SHP77 (cell line): ENCODE measurements around the gene PSIP1.
"Not testable (repeated sequence)": the region's sequence is repeated elsewhere in the genome, so short reads cannot be mapped to it uniquely, and the experiment has no call there.

Experiments used
- DNase-seq, 2 experiments: peaks; one replicate each; lab custom pipeline; 2025; lab: John Stamatoyannopoulos, UW

PSIP1 gene

DNA sequence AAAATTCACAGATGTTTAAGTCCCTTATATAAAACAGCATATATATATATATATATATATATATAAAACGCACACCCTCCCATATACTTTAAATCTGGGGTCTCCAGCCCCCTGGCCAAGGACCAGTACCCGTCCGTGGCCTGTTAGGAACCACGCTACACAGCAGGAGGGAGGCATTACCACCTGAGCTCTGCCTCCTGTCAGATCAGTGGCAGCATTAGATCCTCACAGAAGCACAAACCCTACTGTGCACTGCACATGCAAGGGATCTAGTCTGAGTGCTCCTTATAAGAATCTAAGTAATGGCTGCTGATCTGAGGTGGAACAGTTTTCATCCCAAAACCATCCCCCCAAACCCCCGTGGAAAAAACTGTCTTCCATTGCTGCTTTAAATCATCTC is 9.0 kb downstream of the PSIP1 start:
- DNase-seq = no peak

DNA sequence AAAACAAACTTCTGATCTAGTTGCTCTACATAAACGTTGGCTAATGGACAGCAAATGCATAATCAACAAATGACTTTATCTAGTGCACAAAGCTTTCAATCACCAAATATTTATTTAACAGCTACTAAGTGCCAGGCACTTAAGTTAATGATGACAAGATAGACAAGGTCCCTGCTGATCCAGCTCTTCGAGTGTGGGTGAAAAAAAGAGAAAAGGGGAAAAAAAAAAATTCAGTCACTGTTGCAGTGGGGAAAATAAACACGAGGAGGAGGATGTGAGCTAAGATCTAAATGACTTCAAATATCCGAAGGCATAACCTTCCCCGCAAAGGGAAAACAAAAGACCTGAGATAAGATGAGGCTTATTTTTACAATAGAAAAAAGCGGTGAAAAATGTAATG is 9.6 kb downstream of the PSIP1 start:
- DNase-seq = no peak

DNA sequence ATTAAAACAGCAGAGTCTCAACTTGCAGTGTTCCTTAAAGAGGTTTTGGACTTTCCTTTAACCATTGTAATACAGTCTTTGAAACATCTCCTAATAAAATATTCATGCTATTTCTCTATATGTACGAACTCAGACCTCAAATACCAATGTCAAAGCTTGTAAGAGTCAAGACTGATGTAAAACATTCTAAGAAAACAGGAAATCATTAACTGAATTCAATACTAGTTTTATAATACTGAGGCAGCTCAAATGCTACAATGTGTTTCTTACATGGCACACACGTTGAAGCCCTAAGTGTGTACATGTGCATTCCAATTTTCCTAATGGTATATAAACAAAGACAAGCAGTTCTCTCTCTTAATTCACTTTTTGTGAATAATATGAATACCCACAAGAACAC is 11.6 kb downstream of the PSIP1 start:
- no peak for DNase-seq

DNA sequence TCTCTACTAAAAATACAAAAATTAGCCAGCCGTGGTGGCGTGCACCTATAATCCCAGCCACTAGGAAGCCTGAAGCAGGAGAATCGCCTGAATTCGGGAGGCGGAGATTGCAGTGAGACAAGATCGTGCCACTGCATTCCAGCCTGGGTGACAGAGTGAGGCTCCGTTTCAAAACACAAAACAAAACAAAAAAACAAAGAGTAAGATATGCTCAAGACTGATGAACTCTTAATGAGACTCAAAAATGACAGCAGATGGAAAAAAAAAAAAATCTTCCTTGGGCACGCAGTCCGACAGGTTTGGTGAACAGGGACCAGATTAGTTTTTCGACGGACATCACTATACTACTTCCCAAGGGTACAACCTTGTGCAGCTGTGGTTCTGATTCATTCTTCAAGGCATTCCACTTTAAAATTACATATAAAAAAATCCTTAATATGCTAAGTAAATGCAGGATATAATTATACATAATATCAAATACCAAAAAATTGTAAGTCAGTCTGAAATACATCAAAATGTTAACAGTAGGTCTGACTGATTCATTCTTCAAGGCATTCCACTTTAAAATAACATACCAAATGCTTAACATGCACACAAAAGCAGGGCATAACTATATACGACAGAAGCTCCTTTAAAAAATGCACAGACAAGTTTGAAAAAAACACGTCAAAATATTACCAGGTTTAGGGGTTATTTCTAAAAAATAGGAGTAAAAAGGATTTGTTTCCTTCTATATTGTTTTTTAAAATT is 12.3 kb downstream of the PSIP1 start:
- DNase-seq = no peak

DNA sequence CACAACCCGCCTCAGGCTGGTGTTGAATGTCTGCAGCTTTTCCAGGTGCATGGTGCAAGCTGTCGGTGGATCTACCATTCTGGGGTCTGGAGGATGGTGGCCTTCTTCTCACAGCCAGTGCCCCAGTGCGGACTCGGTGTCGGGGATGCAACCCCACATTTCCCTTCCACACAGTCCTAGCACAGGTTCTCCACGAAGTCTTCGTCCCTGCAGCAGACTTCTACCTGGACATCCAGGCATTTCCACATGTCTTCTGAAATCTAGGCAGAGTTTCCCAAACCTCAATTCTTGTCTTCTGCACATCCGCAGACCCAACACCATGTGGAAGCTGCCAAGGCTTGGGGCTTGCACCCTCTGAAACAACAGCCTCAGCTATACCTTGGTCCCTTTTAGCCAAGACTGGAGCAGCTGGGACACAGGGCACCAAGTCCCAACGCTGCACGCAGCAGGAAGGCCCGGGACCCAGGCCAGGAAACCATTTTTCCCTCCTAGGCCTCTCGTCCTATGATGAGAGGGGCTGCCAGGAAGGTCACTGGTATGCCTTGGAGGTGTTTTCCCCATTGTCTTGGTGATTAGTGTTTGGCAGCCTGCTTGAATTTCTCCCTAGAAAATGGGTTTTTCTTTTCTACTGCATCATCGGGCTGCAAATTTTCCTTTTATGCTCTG is 18.2 kb downstream of the PSIP1 start:
- no peak for DNase-seq

DNA sequence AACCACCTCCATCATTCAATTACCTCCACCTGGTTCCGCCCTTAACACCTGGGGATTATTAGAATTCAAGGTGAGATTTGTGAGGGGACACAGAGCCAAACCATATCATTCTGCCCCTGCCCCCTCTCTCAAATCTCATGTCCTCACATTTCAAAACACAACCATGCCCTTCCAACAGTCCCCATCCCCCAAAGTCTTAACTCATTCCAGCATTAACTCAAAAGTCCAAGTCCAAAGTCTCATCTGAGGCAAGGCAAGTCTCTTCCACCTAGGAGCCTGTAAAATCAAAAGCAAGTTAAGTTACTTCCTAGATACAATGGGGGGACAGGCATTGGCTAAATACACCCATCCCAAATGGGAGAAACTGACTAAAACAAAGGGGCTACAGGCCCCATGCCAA is 18.8 kb downstream of the PSIP1 start:
- DNase-seq = no peak

DNA sequence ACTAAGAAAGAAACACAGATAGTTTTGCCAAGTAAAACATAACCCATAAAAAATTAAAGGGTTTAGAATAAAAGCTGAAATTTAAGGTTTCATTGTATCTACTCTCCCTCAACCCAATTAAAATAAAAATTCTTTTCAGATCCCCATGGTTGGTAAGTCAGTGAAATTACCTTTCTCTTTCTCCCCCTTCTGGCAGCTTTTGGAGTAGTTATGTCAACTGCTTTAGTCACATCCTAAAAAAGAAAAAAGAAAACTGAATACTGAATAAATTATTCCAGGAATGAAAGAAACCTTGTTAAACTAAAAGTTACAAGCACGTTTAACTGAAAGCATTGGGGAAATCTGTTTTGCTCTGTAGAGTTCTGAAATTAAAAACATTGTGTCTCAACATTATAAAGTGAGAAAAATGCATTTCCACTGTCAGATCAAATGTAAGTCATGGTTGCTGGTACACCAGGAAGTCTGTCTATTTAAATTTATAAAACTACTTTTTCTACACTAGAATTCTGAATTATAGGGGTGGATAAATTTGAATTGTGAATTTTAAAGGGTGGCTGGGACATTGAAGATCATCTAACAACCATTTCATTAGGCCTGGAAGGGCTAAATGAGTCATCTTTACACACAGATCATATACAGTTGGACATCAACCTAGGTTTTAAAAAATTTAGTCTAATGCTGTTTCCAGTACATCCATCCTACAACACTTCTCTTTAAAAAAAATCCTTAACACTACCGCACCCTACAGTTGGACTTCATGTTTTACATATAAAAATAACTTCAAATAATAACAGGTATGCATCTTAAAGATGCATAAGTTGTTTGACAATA is 24.7 kb downstream of the PSIP1 start:
- DNase-seq = no peak

DNA sequence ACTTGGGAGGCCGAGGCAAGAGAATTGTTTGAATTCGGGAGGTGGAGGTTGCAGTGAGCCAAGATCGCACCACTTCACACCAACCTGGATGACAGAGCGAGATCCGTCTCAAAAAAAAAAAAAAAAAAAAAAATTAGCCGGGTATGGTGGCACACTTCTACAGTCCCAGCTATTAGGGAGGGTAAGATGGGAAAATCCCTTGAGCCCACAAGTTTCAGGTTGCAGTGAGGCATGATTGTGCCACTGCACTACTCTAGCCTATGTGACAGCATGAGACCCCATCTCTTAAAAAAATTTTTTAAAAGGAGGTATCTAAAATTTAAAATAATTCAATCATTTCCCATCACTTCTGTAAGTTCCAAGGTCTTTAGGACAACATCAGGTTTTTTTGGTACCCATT is 26.0 kb downstream of the PSIP1 start:
- DNase-seq = no peak

DNA sequence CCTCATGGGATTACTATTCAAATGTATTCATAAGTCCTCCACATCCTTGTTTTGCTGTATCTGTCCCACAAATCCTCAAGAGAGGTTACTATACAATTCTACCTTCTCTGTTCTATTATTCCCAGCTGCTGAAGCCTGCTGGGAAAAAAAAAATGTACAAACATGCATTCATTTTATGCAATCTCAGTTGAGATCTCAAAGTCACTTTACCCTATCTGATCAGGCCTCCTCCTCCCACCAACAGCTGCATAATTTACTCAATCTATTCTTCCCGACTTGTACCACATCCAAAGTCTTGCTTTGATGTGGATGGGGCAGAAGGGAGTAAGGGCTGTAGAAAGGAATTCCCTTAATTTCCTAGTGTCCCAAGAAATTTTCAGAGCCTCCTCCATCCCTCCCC is 28.6 kb downstream of the PSIP1 start:
- DNase-seq = no peak

DNA sequence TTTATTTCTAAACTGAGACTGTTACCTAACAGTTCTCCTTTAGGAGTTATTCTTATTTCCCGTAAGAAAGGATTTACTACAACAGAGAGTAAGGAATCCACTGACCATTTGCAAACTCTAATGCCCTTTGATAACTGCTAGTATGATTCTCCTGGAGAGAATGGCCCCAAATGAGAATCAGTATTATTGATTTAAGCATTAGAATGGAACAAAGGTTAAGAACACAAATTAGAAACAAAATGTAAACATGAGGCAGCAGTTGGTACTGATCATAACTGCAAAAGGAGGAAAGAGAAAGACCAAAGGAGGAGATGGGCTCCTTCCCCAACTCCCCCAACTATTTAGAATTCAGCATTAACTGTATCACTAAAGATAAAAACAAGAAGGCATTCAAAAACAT is 30.7 kb downstream of the PSIP1 start:
- DNase-seq = no peak

DNA sequence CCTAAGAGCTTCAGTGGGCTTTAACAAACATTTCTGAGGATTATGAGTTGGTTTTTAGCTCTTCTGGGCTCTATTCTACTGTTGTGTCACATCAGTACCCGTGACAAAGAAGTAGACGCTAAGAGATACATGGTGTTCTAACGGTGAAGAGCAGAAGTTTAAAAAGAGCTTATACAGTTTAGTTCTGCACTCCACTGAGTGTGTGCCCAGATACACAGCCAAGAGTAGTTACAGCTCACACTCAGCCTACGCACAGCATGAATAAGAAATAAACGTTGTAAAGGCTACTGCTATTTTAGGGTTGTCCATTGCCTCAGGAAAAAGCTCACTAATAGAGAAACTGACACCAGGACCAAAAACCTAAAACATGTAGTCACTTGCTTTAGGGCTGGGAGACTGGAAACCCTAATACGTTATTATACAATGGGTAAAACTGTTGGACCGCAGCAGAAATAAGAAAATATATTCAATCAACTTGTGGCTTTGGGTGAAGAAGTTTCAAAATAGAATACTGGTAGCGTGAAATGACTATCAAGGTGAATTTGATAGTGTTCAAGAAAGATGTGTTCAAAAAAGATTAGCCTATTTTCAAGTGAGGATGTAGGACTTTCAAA is 34.7 kb downstream of the PSIP1 start:
- DNase-seq = no peak

DNA sequence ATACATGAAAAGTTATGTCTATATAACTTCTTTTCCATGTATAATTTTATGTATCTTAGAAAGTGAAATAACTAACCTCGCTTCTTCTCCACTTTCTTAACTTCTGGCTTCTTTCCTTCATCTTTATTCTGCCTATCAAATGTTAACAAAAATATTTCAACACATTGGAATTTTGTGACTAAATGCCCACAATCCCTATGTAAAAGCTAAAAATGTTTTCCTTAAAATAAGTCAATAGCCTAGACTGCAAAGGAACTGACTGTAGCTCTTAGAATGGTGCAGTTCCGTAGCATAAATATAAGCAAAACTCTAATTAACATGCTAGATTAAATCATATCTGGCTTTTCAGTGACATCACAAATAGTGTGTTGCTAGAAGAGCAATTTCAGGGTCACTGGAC is 40.9 kb downstream of the PSIP1 start:
- no peak for DNase-seq

DNA sequence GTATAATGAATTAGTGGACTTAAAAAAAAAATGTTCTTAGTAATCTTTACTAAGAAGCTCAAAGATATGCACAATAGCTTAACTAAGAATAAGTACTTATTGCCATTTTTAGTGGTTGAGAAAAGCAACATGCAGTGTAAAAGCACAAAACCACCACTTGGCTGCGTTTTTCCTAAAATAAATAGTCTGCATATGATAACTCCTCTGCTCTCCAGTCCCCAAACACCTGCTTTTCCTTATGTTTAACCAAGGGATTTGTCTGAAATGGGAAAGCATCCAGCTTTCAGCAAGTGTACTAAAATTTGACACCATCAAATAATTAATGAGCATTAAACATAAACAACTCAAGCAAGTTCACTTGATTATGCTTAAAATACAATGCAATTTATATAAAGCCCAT is 41.4 kb downstream of the PSIP1 start:
- peak; percentile 11 to 19 for DNase-seq

DNA sequence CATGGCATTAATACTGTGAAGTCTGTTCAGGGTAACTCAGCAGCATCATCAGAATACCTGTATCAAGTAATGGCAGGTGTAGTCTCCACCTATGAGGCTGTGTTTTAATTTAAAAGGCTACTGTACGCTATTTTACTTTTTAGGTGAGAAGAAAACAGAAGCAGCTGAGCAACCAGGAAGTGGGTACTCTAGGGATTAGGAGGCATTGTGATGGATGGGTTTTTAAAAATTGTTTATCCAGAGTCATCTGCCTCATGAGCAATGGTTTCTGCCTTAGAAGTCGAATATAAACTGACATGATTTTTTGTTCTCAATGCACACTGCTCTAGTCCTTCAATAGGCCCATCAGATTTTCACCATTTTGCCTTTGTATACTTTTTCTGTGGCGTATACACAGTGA is 42.6 kb downstream of the PSIP1 start:
- peak; percentile 3 for DNase-seq

DNA sequence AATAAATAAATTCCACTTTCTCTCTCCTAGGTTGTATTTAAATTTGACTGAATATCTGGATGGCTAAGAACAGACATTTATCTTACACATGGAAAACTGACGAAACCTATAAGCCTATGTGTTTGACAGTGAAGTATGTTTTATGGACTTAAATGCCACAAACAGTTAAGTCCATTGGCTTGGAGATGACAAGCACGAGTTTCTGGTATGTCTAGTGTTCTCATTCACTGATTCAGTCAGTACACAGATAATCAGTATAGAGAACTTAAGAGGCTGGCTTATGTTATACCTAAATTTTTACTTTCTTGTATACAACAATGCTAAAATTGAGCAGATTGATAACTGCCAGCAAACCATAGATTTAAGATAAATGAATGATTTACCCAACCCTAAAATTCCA is 49.2 kb downstream of the PSIP1 start:
- DNase-seq = no peak

DNA sequence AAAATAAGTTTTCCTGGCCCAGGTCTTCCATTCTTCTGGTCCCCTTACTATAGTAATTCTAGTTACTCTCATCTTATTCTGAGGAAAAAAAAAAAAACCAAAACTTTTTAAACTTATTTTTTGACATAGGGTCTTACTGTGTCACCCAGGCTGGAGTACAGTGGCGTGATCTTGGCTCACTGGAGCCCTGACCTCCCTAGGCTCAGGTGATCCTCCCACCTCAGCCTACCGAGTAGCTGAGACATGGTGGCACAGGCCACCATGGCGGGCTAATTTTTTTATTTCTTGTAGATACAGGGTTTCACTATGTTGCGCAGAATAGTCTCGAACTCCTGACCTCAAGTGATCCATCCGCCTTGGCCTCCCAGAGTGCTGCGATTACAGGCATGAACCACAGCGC is 49.7 kb downstream of the PSIP1 start:
- no peak for DNase-seq

DNA sequence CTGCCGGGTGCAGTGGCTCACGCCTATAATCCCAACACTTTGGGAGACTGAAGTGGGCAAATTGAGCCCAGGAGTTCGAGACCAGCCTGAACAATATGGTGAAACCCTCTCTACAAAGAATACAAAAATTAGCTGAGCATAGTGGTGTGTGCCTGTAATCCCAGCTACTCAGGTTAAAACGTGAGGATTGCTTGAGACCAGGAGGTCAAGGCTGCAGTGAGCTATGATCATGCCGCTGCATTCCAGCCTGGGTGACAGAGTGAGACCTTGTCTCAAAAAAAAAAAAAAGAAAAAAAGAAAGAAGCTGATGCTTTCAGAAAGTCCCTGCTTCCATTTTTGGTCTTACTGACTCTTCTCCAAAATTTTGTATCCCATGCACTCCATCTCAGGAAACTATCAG is 56.8 kb downstream of the PSIP1 start:
- DNase-seq = no peak

DNA sequence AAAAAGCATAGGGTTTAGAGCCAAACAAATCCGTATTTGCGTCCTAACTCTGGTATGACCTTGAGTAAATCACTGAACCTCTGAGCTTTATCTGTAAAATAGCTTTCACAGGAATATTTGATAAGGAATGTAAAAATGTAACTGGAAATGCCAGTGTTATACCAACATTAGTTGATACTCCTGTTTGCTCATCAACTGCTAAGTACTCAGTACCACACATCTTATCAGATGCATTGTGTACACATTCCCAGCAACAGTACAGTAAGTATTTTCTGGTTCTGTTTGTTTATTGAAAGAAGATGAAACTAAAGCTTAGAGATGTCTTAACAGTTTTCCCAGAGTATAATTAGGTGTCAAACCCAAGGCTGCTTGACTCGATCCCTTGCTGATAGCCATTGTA is 66.6 kb downstream of the PSIP1 start:
- DNase-seq = no peak

DNA sequence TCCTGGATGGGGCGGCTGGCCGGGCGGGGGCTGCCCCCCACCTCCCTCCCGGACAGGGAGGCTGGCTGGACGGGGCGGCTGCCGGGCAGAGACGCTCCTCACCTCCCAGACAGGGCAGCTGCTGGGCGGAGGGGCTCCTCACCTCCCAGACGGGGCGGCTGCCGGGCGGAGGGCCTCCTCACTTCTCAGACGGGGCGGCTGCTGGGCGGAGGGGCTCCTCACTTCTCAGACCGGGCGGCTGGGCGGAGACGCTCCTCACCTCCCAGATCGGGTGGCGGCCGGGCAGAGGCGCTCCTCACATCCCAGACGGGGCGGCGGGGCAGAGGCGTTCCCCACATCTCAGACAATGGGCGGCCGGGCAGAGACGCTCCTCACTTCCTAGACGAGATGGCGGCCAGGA is 68.5 kb downstream of the PSIP1 start:
- not testable (repeated sequence) for DNase-seq

DNA sequence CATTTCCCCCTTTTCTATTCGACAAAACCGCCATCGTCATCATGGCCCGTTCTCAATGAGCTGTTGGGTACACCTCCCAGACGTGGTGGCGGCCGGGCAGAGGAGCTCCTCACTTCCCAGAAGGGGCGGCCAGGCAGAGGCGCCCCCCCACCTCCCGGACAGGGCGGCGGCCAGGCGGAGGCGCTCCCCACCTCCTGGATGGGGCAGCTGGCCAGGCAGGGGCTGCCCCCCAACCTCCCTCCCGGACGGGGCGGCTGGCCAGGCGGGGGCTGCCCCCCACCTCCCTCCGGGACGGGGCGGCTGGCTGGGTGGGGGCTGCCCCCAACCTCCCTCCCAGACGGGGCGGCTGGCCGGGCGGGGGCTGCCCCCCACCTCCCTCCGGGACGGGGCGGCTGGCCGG is 68.9 kb downstream of the PSIP1 start:
- DNase-seq = not testable (repeated sequence)

DNA sequence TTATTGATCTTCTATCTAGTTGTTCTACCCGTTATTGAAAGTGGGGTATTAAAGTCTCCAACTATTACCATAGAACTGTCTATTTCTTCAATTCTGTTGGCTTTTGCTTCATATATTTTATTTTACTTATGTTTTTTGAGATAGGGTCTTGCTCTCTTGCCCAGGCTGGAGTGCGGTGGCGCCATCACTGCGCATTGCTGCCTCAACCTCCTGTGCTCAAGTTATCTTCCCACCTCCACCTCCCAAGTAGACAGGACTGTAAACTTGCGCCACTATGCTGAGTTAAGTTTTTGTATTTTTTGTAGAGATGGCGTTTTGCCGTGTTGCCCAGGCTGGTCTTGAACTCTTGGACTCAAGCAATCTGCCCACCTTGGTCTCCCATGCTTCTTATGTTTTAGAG is 71.9 kb downstream of the PSIP1 start:
- DNase-seq = no peak

DNA sequence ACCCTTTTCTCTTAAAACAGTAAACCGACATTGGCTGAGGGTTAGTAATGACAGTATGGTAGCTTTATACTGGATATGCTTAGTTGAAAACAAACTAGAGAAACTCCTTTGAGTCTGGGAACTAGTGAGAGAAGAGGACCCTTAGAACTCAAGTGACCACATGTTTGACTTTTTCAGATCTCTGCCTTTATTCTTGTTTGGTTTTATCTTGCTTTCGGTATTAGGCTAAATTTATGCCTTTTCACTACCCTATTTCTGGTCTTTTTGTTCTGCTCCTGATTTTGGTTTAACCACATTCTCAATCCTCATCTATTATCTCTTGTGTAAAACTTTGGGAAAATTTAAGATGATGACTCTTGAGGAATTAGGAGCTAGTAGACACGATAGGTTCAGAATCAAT is 77.1 kb downstream of the PSIP1 start:
- DNase-seq = no peak

DNA sequence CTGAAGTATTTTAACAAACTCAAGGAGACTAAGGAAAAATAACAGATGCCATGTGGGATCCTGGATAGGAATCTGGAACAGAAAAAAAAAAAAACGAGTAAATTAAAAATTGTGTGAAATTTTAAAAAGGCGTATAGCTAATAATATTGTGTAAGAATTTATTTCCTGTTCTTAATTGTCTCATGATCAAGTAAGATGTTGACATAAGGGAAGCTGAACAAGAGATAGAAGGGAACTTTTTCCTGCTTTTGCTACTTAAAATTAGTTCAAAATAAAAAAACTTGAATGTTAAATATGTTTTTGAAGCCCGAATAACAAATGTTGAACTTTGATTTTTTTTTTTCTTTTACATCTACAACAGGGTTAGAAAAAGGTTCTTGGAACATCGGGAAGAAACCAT is 77.6 kb downstream of the PSIP1 start:
- no peak for DNase-seq
